ENCODE measurements around the gene SAP30BP. TPM values are rescaled to one million over a fixed set of nuclear protein-coding genes. Genes with fewer than 3 reads are reported as not detected.

The SAP30BP gene
- total RNA-seq, 1 experiment from 2014 or later = 80.3 TPM

DNA sequence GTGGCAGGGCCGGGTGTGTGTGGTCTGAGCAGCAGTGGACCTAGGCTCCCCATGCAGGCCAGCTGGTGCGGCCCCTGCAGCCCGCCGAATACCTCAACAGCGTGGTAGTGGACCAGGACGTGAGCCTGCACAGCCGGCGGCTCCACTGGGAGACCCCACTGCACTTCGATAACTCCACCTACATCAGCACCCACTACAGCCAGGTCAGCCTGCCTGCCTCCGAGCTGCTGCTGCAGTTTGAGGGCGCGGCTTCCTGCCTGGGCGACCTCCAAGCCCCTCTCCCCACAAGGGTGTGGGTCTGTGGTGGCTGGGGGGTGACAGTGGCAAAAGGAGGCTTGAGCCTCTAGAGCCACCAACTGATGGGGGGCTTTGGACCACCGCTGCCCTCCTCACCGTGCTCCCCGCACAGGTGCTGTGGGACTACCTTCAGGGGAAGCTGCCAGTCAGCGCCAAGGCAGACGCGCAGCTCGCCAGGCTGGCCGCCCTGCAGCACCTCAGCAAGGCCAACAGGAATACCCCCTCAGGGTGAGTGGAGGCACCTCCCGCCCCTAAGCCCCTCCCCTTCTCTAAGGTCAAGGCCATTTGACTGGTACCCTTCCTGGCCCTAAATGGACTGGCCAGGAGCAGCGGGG is 42.3 kb upstream of the SAP30BP start:
- intact Hi-C loops (cut with micrococcal nuclease; ENCODE audit: unreplicated experiment) = no loop called here
- Histone ChIP-seq H3F3A (ENCODE audit: insufficient read depth, low read depth) (no peaks in the 10 kb centered on the region), H4K20me1 (ENCODE audit: insufficient read depth) (peaks cover 3% of the 10 kb centered on the region; the same call in 1 of the 2 replicates), H3K9me2 (ENCODE audit: insufficient read depth) (no peaks in the 10 kb centered on the region), H2AFZ (no peak overlapping the region), H3K27ac (no peak overlapping the region), H3K9me3 (ENCODE audit: insufficient read depth, low read depth) (no peaks in the 10 kb centered on the region), H3K4me2 (no peak overlapping the region), H3K4me3 (no peak overlapping the region), H3K79me2 (ENCODE audit: low read depth) (no peaks in the 10 kb centered on the region), H3K4me1 (replicated peaks; ENCODE audit: insufficient read depth) (no peaks in the 10 kb centered on the region), H3K27me3 (ENCODE audit: insufficient read depth, low read depth) (no peaks in the 10 kb centered on the region), H3K36me3 (ENCODE audit: low read depth) (no peaks in the 10 kb centered on the region)
- BruUV-seq (replicated peaks) = no TSS peak
- TF ChIP-seq, protein P1, sequence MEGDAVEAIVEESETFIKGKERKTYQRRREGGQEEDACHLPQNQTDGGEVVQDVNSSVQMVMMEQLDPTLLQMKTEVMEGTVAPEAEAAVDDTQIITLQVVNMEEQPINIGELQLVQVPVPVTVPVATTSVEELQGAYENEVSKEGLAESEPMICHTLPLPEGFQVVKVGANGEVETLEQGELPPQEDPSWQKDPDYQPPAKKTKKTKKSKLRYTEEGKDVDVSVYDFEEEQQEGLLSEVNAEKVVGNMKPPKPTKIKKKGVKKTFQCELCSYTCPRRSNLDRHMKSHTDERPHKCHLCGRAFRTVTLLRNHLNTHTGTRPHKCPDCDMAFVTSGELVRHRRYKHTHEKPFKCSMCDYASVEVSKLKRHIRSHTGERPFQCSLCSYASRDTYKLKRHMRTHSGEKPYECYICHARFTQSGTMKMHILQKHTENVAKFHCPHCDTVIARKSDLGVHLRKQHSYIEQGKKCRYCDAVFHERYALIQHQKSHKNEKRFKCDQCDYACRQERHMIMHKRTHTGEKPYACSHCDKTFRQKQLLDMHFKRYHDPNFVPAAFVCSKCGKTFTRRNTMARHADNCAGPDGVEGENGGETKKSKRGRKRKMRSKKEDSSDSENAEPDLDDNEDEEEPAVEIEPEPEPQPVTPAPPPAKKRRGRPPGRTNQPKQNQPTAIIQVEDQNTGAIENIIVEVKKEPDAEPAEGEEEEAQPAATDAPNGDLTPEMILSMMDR (conservative IDR thresholded peaks at IDR 0.05) = no peak
- TF ChIP-seq EZH2 (IDR thresholded peaks at IDR 0.05; ENCODE audit: low read depth) = no peak
- ChIA-PET POLR2A (ENCODE audit: unreplicated experiment) (interaction anchor here (0.6 kb wide), 2 partner anchors 43 to 57 kb away, joined by 3 to 8 read pairs; no protein-coding TSS in a partner anchor), CTCF (interaction anchor here (0.6 to 0.8 kb wide), 2 partner anchors 9 to 75 kb away, joined by 4 read pairs; no protein-coding TSS in a partner anchor)
- no peak for DNase-seq

DNA sequence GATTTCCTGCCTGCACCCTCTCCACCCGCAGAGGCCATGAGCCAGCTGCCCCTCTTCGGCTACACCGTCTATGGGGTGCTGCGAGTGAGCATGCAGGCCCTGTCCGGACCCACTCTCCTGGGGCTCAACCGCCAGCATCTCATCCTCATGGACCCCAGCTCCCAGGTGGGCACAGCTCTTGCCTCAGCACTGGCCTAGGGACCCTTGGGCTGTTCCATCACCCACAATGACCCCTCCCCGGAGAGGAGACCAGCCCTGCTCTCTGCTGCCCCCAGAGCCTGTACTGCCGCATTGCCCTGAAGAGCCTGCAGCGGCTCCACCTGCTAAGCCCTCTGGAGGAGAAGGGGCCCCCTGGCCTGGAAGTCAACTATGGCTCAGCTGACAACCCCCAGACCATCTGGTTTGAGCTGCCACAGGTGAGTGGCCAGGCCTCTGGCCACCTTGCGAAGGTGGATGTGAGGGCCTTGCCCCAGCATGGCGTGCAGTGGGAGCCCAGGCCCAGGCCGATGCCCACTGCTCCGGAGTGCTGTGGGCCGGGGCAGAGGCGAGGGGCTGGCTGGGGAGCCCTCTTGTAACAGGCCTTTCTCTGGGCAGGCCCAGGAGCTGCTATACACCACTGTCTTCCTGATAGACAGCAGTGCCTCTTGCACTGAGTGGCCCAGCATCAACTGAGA is 41.2 kb upstream of the SAP30BP start:
- no peak for DNase-seq
- Histone ChIP-seq H3K9me2 (ENCODE audit: insufficient read depth) (no peaks in the 10 kb centered on the region), H3K79me2 (ENCODE audit: low read depth) (no peaks in the 10 kb centered on the region), H3F3A (ENCODE audit: insufficient read depth, low read depth) (no peaks in the 10 kb centered on the region), H3K27ac (no peak overlapping the region), H3K9me3 (ENCODE audit: insufficient read depth, low read depth) (no peaks in the 10 kb centered on the region), H3K27me3 (ENCODE audit: insufficient read depth, low read depth) (no peaks in the 10 kb centered on the region), H3K36me3 (ENCODE audit: low read depth) (no peaks in the 10 kb centered on the region), H3K4me1 (replicated peaks; ENCODE audit: insufficient read depth) (no peaks in the 10 kb centered on the region), H3K4me3 (no peak overlapping the region), H3K4me2 (no peak overlapping the region), H4K20me1 (ENCODE audit: insufficient read depth) (peaks cover 3% of the 10 kb centered on the region; the same call in 1 of the 2 replicates), H2AFZ (no peak overlapping the region)
- ChIA-PET POLR2A (ENCODE audit: unreplicated experiment) (no interaction called here), CTCF (interaction anchor here (0.7 to 0.8 kb wide), 2 partner anchors 8 to 25 kb away, joined by 4 to 5 read pairs; no protein-coding TSS in a partner anchor)
- no TSS peak for BruUV-seq (replicated peaks)
- TF ChIP-seq EZH2 (IDR thresholded peaks at IDR 0.05; ENCODE audit: low read depth) = no peak
- TF ChIP-seq, protein P1 (conservative IDR thresholded peaks at IDR 0.05) = peak; percentile 79
- intact Hi-C loops (cut with micrococcal nuclease; ENCODE audit: unreplicated experiment) = no loop called here

DNA sequence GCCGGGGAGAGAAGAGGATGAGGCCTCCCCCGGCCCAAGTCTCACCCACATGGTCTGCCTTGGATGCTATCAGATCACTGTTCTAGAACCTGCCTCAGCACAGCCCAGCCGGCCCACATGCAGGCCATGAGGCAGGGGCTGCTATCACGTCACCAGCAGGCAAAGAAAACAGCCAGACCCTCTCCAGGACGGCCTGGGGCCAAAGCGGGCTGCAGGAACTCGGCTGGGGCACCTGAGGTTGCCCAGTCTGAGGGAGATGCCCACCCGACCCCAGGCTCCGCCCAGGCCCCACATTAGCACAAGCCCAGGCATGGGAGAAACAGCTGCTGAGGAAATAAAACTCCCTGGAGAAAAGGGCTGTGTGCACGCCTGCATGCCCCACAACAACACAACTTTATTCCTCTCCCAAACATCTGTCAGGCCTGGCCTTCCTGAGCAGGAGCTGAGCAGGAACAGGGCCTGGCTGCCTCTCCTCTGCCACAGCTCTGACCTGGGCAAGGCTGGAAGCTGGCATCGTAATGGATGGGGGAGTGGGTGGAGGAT is 40.6 kb upstream of the SAP30BP start:
- DNase-seq = no peak
- Histone ChIP-seq H3K9me3 (ENCODE audit: insufficient read depth, low read depth) (no peaks in the 10 kb centered on the region), H3K4me3 (no peak overlapping the region), H3K27me3 (ENCODE audit: insufficient read depth, low read depth) (no peaks in the 10 kb centered on the region), H3K79me2 (ENCODE audit: low read depth) (no peaks in the 10 kb centered on the region), H3K36me3 (ENCODE audit: low read depth) (no peaks in the 10 kb centered on the region), H3K4me1 (replicated peaks; ENCODE audit: insufficient read depth) (no peaks in the 10 kb centered on the region), H3F3A (ENCODE audit: insufficient read depth, low read depth) (no peaks in the 10 kb centered on the region), H3K9me2 (ENCODE audit: insufficient read depth) (no peaks in the 10 kb centered on the region), H2AFZ (no peak overlapping the region), H4K20me1 (ENCODE audit: insufficient read depth) (peaks cover 3% of the 10 kb centered on the region; the same call in 1 of the 2 replicates), H3K4me2 (no peak overlapping the region), H3K27ac (no peak overlapping the region)
- CTCF ChIA-PET = no interaction called here
- BruUV-seq (replicated peaks) = no TSS peak
- POLR2A ChIA-PET (ENCODE audit: unreplicated experiment) = no interaction called here
- intact Hi-C loops (cut with micrococcal nuclease; ENCODE audit: unreplicated experiment) = no loop called here
- TF ChIP-seq, protein P1 (conservative IDR thresholded peaks at IDR 0.05) = no peak
- TF ChIP-seq EZH2 (IDR thresholded peaks at IDR 0.05; ENCODE audit: low read depth) = no peak

All from PC-9 (cell line).